IPS DF 4.7 (cell line): ENCODE results near the gene PRR5.

Experiments used
- DNase-seq: peaks from one replicate; pipeline ENCODE4 v3.0.0-alpha.2; 2013; ENCODE audit warnings: low spot score; ENCODE audit errors: extremely low read depth

Gene PRR5

GRCh38 chr22:44786136-44786535 is 84.1 kb downstream of the PRR5 start:
- no peak for DNase-seq

- DNase-seq = no peak
Measured at GRCh38 chr22:44786610-44787009, 84.6 kb downstream of the PRR5 start.
